Right renal pelvis (tissue), 4 donors: ENCODE measurements around the gene HMGB4. TPM values are rescaled to one million over a fixed set of nuclear protein-coding genes. Genes with fewer than 3 reads are reported as not detected.

Source experiments
- DNase-seq, 4 donors: peaks; one replicate each; pipeline ENCODE4 v3.0.0-alpha.2; 2013; ENCODE audit warnings: low read depth in 4 of 4, low spot score in 3 of 4, missing footprints in 1 of 4
- polyA plus RNA-seq, 4 donors: library from polyadenylated mRNA; unstranded; fragments of 120-200 nt; gene quantifications; one replicate each; pipeline ENCODE4 v1.2.1, GENCODE V29; 2013; ENCODE audit not compliant: insufficient read length in 4 of 4

HMGB4 gene
- not detected for polyA plus RNA-seq

DNA sequence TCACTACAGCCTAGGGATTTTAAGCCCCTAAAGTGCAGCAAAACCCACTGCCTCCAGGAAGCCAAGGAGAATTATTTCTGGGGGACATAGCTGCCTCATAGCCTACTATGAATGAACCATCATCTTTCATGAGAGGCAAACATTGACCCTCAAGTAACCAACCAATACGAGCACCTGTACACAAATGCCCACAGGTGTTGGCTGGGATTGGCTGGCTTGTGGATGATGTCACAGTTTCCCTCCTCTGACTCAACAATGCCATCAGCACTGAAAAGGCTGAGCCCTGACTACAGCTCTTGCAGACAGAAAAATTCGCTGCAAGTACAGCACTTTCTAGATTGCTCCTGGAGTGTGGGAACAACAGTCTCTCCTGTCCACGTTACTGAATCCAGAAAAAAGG lies at the start of gene HMGB4:
Gene HMGB4, plus strand, starts transcription at position 301 of the 400 bp plus-strand sequence. CDS start 113 bp downstream, outside the sequence.
- no peak for DNase-seq

GRCh38 chr1:33814166-33814565 lies 49.7 kb upstream of the HMGB4 start:
- DNase-seq, result no peak

DNA sequence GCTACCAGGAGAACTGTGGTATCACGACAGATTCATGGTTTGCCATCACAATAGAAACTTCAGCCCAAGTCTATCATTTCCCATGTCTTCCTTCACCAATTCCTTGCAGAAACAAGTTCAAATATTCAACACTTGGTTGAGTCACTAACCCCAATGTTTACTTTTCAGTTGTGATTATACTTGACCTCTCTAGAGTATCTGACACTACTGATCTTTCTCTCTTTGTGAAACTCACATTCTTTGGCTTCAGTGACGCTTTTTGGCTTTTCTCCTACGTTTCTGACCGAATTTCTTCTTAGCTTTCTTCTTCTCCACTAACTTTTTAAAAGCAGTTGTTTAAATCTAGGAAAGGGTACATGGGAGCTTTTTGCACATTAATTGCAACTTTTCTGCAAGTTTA lies 48.8 kb upstream of the HMGB4 start:
- DNase-seq, result no peak

GRCh38 chr1:33818071-33818470 lies 45.8 kb upstream of the HMGB4 start:
- DNase-seq, result no peak

DNA sequence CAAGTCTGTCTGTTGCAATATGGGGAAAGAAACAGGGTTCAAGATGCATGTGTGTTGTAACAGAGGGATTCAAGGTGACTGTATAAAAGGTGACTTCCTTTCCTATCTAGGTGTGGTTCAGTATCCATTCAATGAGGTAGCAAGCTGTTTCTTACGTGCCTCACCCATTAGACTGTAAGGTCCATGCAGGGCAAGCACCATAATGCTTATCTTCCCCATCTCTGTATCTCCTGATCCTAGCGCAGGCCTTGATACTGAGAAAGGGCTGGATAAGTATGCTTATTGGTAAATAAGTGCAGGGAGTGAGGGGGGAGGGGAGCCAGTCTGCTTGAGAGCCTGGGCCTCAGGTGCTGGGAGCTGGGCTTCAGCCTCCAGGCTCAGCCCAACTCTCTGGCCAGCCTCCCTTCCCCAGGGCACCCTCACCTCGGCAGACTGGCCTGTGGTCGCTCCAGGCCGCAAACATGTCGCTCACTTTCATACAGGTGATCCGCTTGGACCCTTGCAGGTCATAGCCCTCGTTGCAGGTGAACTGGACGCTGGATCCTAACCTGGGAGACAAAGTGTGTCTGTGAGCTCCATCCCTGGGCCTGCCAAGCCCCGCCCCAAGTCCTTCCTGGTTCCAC lies 44.5 kb upstream of the HMGB4 start:
- no peak for DNase-seq

DNA sequence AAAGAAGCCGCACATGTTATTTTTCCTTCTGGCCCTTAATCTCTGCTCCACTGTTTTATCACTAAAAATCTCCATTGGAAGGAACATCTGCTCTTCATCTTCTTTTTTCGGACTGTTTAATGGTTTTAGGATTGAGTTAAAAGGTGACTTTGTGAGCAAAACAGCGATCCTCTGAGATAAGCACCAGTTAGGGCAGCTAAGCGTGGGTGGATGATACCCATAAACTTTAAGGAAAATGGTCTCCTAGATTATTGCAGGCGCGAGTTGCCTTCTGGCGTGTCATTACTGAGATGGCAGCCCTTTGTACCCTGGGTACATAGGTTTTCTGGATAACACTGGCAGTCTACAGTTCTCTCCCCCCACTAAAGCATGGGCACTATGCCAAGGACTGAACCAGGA lies 44.0 kb upstream of the HMGB4 start:
- DNase-seq, result no peak

GRCh38 chr1:33820804-33821203 lies 43.1 kb upstream of the HMGB4 start:
- DNase-seq, result no peak

DNA sequence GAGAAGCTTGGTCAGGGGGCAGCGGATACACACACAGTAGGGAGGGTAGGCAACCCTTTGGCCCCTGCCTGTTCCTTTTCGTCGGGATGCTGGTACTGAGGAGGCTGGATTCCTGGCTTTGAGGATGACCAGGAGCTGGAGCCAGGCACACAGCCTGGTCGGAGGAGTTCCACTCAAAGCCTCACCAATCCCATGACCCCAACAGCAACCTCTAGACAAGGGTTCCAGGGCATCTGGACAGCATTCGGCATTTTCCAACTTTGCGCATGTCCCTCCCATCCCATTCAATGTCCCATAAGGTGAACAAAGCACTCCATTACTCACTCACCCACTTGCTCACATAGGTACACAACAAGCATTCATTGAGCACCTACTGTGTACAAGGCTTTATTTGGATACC lies 42.6 kb upstream of the HMGB4 start:
- no peak for DNase-seq

- no peak for DNase-seq
Observed at GRCh38 chr1:33822396-33822795, 41.5 kb upstream of the HMGB4 start.

DNA sequence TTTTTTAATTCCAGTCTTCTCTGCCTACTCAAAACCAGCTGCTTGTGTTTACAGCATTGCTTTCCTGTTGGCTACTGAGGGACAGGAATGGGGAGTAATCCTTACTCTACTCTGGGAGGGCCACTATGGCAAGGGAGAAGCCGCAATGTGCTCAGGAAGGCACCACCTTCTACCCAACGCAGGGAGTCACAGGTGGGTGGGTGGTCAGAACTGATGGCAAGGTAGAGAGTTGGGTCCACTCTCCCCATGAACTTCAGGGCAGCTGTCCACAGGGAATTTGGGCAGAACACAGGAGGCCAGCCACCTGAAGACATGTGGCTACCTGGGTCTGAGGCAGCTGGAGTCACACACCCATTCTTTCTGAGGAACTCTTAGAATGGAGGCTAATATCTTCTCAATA lies 40.5 kb upstream of the HMGB4 start:
- DNase-seq, result no peak

GRCh38 chr1:33823830-33824229 lies 40.0 kb upstream of the HMGB4 start:
- DNase-seq, result no peak

GRCh38 chr1:33824321-33824720 lies 39.6 kb upstream of the HMGB4 start:
- no peak for DNase-seq

DNA sequence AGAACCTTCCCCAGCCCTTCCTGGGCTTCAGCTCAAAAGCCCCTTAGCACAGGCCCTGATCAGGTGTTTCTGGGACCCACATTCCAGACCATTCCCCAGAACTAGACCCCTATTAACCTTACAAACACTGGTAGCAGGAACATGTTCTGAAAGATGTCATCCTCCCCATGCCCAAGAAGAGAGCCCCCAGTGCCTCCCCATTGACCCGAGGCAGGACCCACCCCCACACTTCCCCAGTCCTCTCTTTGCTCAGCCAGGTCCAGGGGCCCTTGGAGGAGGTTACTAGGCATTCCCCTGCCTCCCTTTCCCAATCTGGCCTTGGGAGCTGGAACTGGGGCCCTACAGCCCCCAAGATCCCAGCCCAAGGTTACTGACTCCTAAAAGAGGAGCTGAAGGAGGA lies 38.9 kb upstream of the HMGB4 start:
- DNase-seq, result no peak

DNA sequence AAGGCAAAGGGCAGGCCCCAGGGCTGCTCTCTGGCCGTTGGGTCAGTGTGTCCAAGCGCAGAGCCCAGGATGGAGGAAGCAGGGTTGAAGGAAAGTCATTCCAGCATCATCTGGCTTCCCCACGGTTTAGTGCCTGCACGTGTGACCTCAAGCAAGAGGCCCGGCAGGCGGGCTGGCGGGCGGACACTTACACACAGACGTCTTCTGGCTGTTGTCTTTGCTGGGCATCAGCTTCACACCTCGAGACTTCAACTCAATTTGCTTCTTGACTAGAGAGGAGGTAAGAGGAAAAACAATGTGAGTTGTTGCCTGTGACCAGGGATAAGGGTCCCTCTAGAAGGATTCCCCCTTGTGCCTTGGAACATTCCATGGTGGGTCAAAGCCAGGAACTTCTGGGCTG lies 38.4 kb upstream of the HMGB4 start:
- DNase-seq, result no peak

DNA sequence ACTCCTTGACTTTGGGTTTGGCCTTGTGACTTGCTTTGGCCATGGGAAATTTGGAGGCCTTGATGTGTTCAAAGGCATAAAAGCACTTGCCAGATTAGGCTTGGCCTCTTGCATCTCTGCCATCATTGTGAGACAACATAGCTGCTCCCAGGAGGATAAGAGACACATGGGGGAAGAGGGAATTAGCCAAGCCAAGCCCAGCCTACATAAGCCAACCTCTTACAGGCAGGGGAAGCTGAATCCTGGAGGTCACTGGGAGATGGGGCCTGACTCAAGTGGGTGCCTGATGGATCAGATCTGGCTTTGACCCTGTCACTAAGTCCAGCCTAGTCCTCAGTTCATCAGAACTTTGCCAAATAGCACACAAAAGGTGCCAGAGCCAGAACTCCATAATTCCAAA lies 37.6 kb upstream of the HMGB4 start:
- DNase-seq, result no peak

DNA sequence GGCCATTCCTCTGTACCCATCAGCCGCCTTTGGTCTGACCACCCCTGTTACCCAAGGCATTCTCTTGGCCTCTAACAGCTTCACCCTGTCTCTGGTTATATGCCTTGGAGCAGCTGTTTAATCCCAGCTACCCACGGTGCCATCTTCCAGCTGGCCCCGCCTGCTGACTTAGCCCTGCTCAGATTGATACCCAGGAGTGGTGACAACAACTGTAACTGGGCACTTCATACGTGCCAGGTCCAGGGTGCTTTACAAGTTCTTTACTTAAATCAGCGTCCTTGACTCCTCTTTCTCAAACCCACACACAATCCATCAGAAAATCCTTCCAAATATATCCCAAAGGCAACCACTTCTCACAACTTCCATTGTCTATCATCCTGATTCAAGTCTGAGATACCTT lies 37.2 kb upstream of the HMGB4 start:
- no peak for DNase-seq

DNA sequence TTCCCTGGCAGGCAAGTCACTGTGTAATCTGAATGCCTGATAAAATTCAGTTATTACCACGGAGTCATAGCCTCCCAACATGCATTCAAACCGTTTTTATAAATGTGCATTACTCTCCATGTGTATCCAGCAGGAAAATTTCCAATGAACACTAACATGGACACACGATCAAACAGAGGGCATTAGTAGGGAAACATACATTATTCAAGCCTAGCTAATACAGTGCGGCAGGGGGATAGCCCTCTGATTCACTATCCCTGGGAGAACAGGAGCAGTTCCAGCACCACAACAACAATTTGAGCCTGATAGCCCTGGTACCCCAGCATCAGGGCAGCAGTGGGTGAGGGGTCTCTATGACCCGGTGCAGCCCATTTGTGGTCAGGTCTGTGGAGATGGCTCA lies 35.8 kb upstream of the HMGB4 start:
- DNase-seq, result no peak

DNA sequence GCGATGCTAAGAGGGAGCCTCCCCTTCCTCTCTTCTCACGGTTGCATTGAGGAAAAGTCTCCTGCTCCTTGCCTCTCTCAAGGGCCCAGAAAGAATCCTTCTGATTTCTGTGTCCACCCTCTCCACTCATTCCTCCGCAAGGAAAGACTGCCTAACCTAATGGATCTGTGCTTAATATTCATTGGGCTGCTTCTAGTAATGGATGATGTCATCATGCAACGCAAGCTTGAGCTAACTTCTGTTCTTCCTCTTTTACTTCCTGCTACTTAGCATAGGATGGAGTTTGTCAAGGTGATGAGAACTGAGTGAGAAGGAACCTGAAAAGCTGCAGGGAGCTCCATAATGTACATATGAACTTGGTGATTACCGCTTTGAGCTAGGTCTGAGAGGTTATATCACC lies 35.2 kb upstream of the HMGB4 start:
- no peak for DNase-seq

DNA sequence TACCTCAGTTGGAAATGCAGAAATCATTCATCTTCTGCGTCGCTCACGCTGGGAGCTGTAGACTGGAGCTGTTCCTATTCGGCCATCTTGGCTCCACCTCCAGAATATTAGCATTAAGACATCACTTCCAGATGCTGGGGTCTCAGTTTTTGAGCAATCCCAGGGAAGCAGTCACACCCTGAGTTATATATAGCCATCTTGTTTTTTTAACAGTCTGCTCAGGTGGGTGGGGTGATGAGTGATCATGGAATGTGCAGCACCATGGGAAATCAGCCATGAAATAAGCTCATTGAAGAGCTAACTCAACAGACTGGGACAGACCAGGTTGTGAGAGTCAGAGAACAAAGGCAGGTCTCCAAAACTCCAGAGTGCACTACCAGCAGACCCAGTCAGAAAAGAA lies 27.0 kb upstream of the HMGB4 start:
- DNase-seq, result no peak

GRCh38 chr1:33837635-33838034 lies 26.2 kb upstream of the HMGB4 start:
- no peak for DNase-seq

- DNase-seq, result no peak
Observed at GRCh38 chr1:33841494-33841893, 22.4 kb upstream of the HMGB4 start.

- no peak for DNase-seq
Observed at GRCh38 chr1:33842348-33842747, 21.5 kb upstream of the HMGB4 start.

GRCh38 chr1:33844166-33844565 lies 19.7 kb upstream of the HMGB4 start:
- no peak for DNase-seq
